GM23338 (cell line): ENCODE data around the gene EPG5. TPM values are rescaled to one million over a fixed set of nuclear protein-coding genes. Genes with fewer than 3 reads are reported as not detected.

ENCODE experiments used
- ATAC-seq: fragments of 200-7000 bp; cut with Tn5 transposase; 3 replicates; pipeline ENCODE4 v1.9.1; 2020
- DNase-seq: peaks from one replicate; pipeline ENCODE4 v3.0.0-alpha.2; 2015; ENCODE audit warnings: low spot score
- H2AFZ ChIP-seq: fragments of 200-600 bp; sonication (generic); 2 replicates; pipeline ENCODE4 v1.8.0; 2016; ENCODE audit warnings: antibody characterized with exemption, mild to moderate bottlenecking, moderate library complexity
- H3F3A ChIP-seq: fragments of 200-600 bp; sonication (generic); replicated peaks from 2 replicates; pipeline ENCODE4 v1.8.0; 2017; ENCODE audit warnings: antibody characterized with exemption, mixed run types, low read depth
- H3K27ac ChIP-seq: fragments of 200-600 bp; sonication (generic); 2 replicates; pipeline ENCODE4 v1.6.1; 2016; ENCODE audit warnings: low read depth
- H3K27me3 ChIP-seq: fragments of 200-600 bp; sonication (generic); 2 replicates; pipeline ENCODE4 v1.8.0; 2016; ENCODE audit warnings: mild to moderate bottlenecking, mixed run types, moderate library complexity; ENCODE audit not compliant: insufficient read depth
- H3K36me3 ChIP-seq: fragments of 200-600 bp; sonication (generic); 2 replicates; pipeline ENCODE4 v1.8.0; 2016; ENCODE audit warnings: mild to moderate bottlenecking; ENCODE audit not compliant: insufficient read depth
- H3K4me1 ChIP-seq: fragments of 200-600 bp; sonication (generic); 2 replicates; pipeline ENCODE4 v1.8.0; 2016; ENCODE audit warnings: mild to moderate bottlenecking, moderate library complexity; ENCODE audit not compliant: insufficient read depth
- H3K4me2 ChIP-seq: fragments of 200-600 bp; sonication (generic); 2 replicates; pipeline ENCODE4 v1.7.1; 2017; ENCODE audit warnings: mixed run types
- H3K4me3 ChIP-seq: fragments of 200-600 bp; sonication (generic); 2 replicates; pipeline ENCODE4 v1.6.1; 2016; ENCODE audit warnings: mixed run types
- H3K79me2 ChIP-seq: fragments of 200-600 bp; sonication (generic); replicated peaks from 2 replicates; pipeline ENCODE4 v1.8.0; 2017; ENCODE audit warnings: mild to moderate bottlenecking; ENCODE audit not compliant: insufficient read depth
- H3K9me2 ChIP-seq: fragments of 200-600 bp; sonication (generic); 2 replicates; pipeline ENCODE4 v1.8.0; 2017; ENCODE audit not compliant: insufficient read depth
- H4K20me1 ChIP-seq: fragments of 200-600 bp; sonication (generic); replicated peaks from 2 replicates; pipeline ENCODE4 v1.8.0; 2017; ENCODE audit warnings: mild to moderate bottlenecking; ENCODE audit not compliant: insufficient read depth
- H3K27ac Mint-ChIP-seq: 2 replicates; pipeline ENCODE4 v1.8.0; 2020; ENCODE audit warnings: inconsistent platforms, mild to moderate bottlenecking, moderate library complexity, mixed read lengths
- H3K27me3 Mint-ChIP-seq: 3 replicates; pipeline ENCODE4 v1.8.0; 2022; ENCODE audit warnings: low read depth, mild to moderate bottlenecking, moderate library complexity, mixed read lengths, inconsistent platforms; ENCODE audit not compliant: insufficient read depth, poor library complexity
- H3K36me3 Mint-ChIP-seq: 3 replicates; pipeline ENCODE4 v1.8.0; 2021; ENCODE audit warnings: low read depth, mild to moderate bottlenecking, inconsistent platforms, moderate library complexity, mixed read lengths
- H3K4me1 Mint-ChIP-seq: 3 replicates; pipeline ENCODE4 v1.8.0; 2020; ENCODE audit warnings: mild to moderate bottlenecking, inconsistent platforms, mixed read lengths
- H3K4me3 Mint-ChIP-seq: 3 replicates; pipeline ENCODE4 v1.8.0; 2021; ENCODE audit warnings: moderate library complexity, mild to moderate bottlenecking, inconsistent platforms, mixed read lengths
- H3K9me3 Mint-ChIP-seq: 3 replicates; pipeline ENCODE4 v1.8.0; 2020; ENCODE audit warnings: moderate library complexity, mild to moderate bottlenecking, inconsistent platforms, mixed read lengths
- CREB1 ChIP-seq: fragments of 250-450 bp; sonication (Bioruptor Pico); IDR thresholded peaks from 2 replicates; pipeline ENCODE4 v1.5.0; 2020; ENCODE audit warnings: low read depth, mild to moderate bottlenecking, moderate library complexity
- CTCF ChIP-seq, 2 experiments: fragments of 200-600 bp in 1 of 2; sonication (generic) in 1 of 2; conservative IDR thresholded peaks; 2 replicates each; pipeline versions ENCODE4 v1.5.1 to v1.6.1; 2016 to 2017; ENCODE audit warnings: antibody characterized with exemption in 2 of 2, low read depth in 2 of 2, mild to moderate bottlenecking in 2 of 2, moderate library complexity in 1 of 2
- ETS1 ChIP-seq: IDR thresholded peaks from 2 replicates; pipeline ENCODE4 v1.6.1; 2016; ENCODE audit warnings: antibody characterized with exemption
- EZH2 ChIP-seq: fragments of 200-600 bp; sonication (generic); IDR thresholded peaks from one replicate; pipeline ENCODE4 v1.8.0; 2017; ENCODE audit warnings: antibody characterized with exemption, mild to moderate bottlenecking, low read depth; ENCODE audit not compliant: unreplicated experiment
- EZH2phosphoT487 ChIP-seq: fragments of 200-600 bp; sonication (generic); IDR thresholded peaks from one replicate; pipeline ENCODE4 v1.8.1; 2018; ENCODE audit warnings: antibody characterized with exemption; ENCODE audit not compliant: unreplicated experiment
- JUNB ChIP-seq: IDR thresholded peaks from one replicate; pipeline ENCODE4 v1.6.1; 2016; ENCODE audit warnings: antibody characterized with exemption; ENCODE audit not compliant: unreplicated experiment
- NANOG ChIP-seq: IDR thresholded peaks from 2 replicates; pipeline ENCODE4 v1.6.1; 2016; ENCODE audit warnings: antibody characterized with exemption, borderline replicate concordance
- POLR2AphosphoS5 ChIP-seq: IDR thresholded peaks from 2 replicates; pipeline ENCODE4 v1.6.1; 2016; ENCODE audit warnings: antibody characterized with exemption, low read depth
- REST ChIP-seq: IDR thresholded peaks from one replicate; pipeline ENCODE4 v1.6.1; 2018; ENCODE audit warnings: antibody characterized with exemption; ENCODE audit not compliant: unreplicated experiment
- STAT1 ChIP-seq: IDR thresholded peaks from one replicate; pipeline ENCODE4 v1.6.1; 2016; ENCODE audit warnings: antibody characterized with exemption; ENCODE audit not compliant: unreplicated experiment
- ZNF114 ChIP-seq: fragments of 250-450 bp; sonication (Bioruptor Pico); IDR thresholded peaks from 2 replicates; pipeline ENCODE4 v1.5.0; 2020; ENCODE audit warnings: mild to moderate bottlenecking, moderate library complexity
- ZNF331 ChIP-seq: fragments of 250-450 bp; sonication (Bioruptor Pico); IDR thresholded peaks from 2 replicates; pipeline ENCODE4 v1.5.0; 2020; ENCODE audit warnings: low read depth, mild to moderate bottlenecking, moderate library complexity
- ZNF462 ChIP-seq: fragments of 250-450 bp; sonication (Bioruptor Pico); IDR thresholded peaks from 2 replicates; pipeline ENCODE4 v1.5.0; 2020; ENCODE audit warnings: mild to moderate bottlenecking, moderate library complexity
- polyA plus RNA-seq: library from polyadenylated mRNA; unstranded; fragments of >200 nt; fragmentation: Nextera tagmentation; extraction: Ambion mirVana; gene quantifications from 2 replicates; pipeline ENCODE4 v1.2.1, GENCODE V29; 2016
- total RNA-seq: library from RNA; depleted of rRNA; stranded (reverse); fragments of >200 nt; shearing (Covaris generic); gene quantifications from 2 replicates; pipeline ENCODE4 v1.2.3, GENCODE V29; 2014

The EPG5 gene
- total and polyA plus RNA-seq, 2 experiments from 2014 or later: 4.1 to 29.2 TPM

- TF ChIP-seq JUNB (no peak), ZNF114 (CRISPR knock-in tag) (no peak), POLR2AphosphoS5 (no peak), NANOG (no peak), EZH2phosphoT487 (no peak), CTCF (conservative IDR thresholded peaks at IDR 0.05; ENCODE audit: low read depth in 2 of 2) (no peak), ZNF331 (CRISPR knock-in tag) (no peak), ETS1 (no peak), REST (no peak), CREB1 (CRISPR knock-in tag) (no peak), ZNF462 (CRISPR knock-in tag) (no peak), STAT1 (no peak), EZH2 (no peak)
- H3K36me3 ChIP-seq: no peaks in the 10 kb centered on the region; the same call in 1 of the 2 replicates
- ATAC-seq (no peak), DNase-seq (no peak)
- Mint-ChIP-seq H3K36me3 (peaks cover 64% of the 10 kb centered on the region), H3K9me3 (peaks cover 68% of the 10 kb centered on the region), H3K27me3 (peaks cover 13% of the 10 kb centered on the region), H3K4me3 (no peak overlapping the region), H3K27ac (no peak overlapping the region), H3K4me1 (peaks cover 15% of the 10 kb centered on the region)
- no peaks in the 10 kb centered on the region for H4K20me1 ChIP-seq
- H3K4me1 ChIP-seq: no peaks in the 10 kb centered on the region; the same call in 1 of the 2 replicates
- H3K79me2 ChIP-seq: no peaks in the 10 kb centered on the region
- H3K27me3 ChIP-seq: no peaks in the 10 kb centered on the region
- peaks cover 11% of the 10 kb centered on the region for H3K9me2 ChIP-seq
- H3K27ac ChIP-seq: no peak overlapping the region
- H3K4me2 ChIP-seq: no peak overlapping the region
- H2AFZ ChIP-seq: no peak overlapping the region
- H3F3A ChIP-seq: no peaks in the 10 kb centered on the region
- no peak overlapping the region for H3K4me3 ChIP-seq
These were observed 164.2 kb downstream of the EPG5 start for GRCh38 chr18:45802814-45803492.
